ENCODE data around the gene UBASH3A.

The UBASH3A gene

DNA sequence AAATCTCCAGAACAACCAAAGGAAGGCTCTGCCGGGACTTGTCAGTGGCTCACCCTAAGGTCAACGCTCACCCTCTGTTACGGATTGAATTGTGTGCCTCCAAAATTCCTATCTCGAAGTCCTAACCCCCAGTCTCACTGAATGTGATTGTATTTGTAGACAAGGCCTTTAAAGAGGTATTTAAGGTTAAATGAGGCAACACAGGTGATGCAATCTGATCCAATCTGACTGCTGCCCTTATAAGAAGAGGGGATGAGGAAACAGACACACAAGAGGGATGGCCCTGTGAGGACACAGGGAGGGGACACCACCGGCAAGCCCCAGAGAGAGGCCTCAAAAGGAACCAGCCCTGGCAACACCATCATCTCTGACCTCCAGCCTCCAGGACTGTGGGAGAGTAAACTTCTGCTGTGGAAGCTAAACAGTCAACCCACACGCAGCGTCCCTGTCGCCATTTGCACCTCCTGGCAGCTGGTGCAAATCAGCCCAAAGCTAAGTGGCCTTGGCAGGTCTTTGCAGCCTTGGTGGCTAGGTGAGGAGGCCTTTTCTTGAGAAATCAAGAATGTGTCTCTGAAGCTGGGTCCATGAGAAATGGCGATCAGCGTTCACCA lies 24.2 kb downstream of the UBASH3A start:
- DNase-seq (ENCODE audit: low read depth in 1 of 2, low spot score in 1 of 2): no peak

GRCh38 chr21:42429021-42429420 lies 25.3 kb downstream of the UBASH3A start:
- no peak for DNase-seq (ENCODE audit: low read depth in 1 of 2, low spot score in 1 of 2)

DNA sequence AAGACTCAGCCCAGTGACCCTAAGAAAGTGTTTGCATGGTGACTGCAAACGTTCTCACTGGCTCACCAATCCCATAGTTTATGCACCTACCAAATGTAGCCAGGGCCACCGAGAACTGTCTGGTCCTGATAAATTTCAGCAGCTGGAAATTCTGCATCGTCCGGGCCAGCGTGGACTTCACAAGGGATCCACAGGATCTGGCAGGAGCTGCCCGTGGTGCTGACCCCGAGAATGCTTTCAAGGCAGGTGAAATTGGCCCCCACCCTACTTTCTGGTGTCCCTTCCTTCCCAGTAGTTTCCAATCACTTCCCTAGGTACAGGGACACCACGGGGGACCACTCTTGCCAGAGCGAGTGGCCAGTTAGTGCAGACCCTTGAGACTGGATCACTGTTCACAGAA lies 26.2 kb downstream of the UBASH3A start:
- no peak for DNase-seq (ENCODE audit: low read depth in 1 of 2, low spot score in 1 of 2)

- no peak for DNase-seq (ENCODE audit: low read depth in 1 of 2, low spot score in 1 of 2)
Observed at GRCh38 chr21:42430521-42430920, 26.8 kb downstream of the UBASH3A start.

GRCh38 chr21:42431196-42431595 lies 27.5 kb downstream of the UBASH3A start:
- DNase-seq (ENCODE audit: low read depth in 1 of 2, low spot score in 1 of 2): no peak

- DNase-seq (ENCODE audit: low read depth in 1 of 2, low spot score in 1 of 2): no peak
Observed at GRCh38 chr21:42432695-42433094, 29.0 kb downstream of the UBASH3A start.

DNA sequence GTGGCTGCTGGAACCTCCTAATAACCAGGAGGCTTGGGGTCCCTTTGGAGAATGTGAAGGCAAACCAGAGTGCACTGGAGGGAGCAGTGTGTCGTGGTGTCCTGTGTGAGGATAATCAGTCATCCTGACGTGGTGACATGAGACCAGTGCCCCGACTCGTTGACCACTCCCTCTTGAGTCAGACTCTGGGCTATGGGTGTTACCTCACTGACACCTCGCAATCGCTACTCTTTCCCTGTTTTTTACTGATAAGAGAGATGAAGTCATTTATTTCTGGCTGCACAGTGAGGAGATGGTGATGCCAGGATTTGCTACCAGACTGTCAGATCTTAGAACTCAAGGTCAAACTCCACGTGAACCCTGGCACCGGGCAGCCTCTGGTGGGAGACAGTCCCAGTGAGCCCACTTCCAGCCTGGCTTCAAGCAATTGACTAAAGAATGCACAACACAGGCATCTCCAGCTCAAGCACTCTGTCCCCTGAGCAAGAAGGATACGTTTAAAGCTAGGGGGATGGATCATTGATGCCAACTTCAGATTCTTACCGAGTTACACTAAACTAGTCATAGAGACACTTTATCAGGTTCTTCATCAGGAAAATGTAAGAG lies 30.3 kb downstream of the UBASH3A start:
- DNase-seq (ENCODE audit: low read depth in 1 of 2, low spot score in 1 of 2): no peak

- DNase-seq (ENCODE audit: low read depth in 1 of 2, low spot score in 1 of 2): no peak
Observed at GRCh38 chr21:42434884-42435283, 31.2 kb downstream of the UBASH3A start.

DNA sequence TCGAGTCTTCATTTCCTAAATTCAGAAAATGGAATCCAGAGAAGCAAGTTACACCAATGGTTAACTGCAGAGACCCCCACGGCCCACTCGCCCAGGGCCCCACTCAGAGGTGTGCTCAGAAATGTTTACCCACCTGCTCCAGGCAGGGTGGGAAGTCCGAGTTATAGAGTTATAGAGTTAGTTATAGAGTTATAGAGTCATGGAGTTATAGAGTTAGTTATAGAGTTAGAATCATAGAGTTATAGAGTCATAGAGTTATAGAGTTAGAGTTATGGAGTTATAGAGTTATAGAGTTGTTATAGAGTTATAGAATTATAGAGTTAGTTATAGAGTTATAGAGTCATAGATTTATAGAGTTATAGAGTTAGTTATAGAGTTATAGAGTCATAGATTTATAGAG lies 31.7 kb downstream of the UBASH3A start:
- no peak for DNase-seq (ENCODE audit: low read depth in 1 of 2, low spot score in 1 of 2)

GRCh38 chr21:42435833-42436232 lies 32.1 kb downstream of the UBASH3A start:
- no peak for DNase-seq (ENCODE audit: low read depth in 1 of 2, low spot score in 1 of 2)

DNA sequence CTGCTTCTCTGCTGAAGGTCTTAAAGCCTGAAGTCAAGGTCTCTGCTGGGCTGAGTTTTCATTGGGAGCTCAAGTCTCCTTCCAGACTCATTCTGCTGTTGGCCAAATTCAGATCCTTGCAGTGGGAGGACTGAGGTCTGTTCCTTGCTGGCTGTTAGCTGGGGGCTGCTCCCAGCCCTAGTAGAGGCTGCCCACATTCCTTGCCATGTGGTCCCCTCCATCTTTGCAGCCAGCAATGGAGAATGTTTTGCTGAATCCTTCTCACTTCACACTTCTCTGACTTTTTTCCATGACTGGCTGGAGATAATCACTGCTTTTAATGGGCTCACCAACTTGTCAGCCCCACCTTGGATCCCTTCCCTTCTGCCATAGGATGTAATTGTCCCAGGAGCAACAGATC lies 33.2 kb downstream of the UBASH3A start:
- no peak for DNase-seq (ENCODE audit: low read depth in 1 of 2, low spot score in 1 of 2)

GRCh38 chr21:42437786-42438185 lies 34.1 kb downstream of the UBASH3A start:
- DNase-seq (ENCODE audit: low read depth in 1 of 2, low spot score in 1 of 2): no peak

DNA sequence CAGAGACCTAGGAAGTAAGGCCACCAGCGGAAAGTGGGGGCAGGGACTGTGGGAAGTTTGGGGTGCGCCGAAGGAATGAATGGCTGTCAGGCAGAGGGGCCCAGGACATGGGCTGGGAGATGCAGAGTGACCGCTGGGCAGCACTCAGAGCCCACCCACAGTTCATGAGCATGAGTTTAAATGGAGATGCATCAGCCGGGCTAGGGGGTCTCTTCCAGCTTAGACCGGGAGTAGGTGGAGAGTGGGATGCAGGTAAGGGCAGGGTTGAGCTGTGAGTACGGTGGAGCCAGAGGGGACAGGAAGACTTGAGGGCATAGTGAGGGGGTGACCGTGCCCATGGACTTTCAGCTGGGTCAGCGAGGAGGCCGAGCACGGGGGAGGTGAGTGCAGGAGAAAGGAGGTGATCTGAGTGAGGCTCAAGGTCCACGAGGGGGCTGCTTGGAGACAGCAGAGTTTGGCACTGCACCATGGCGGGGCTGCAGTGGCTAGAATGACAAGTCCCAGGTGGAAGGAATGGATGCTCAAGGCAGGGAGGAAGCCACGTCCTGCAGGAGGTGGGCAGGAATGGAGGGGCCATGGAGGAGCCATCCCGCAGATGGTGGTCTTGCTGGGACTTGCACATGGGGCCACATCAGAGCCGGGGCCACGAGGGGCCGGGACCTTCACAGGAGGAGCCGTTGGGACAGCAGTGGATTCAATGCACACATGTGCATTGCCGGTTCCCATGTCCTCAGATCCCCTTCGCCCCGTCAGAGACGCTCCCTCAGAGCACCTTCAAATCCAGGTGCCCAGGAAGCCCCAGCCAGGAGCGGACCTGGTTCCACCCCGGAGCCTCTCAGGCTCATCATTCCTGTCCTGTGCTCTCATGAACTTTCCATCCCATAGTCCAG lies 34.9 kb downstream of the UBASH3A start:
- no peak for DNase-seq (ENCODE audit: low read depth in 1 of 2, low spot score in 1 of 2)

DNA sequence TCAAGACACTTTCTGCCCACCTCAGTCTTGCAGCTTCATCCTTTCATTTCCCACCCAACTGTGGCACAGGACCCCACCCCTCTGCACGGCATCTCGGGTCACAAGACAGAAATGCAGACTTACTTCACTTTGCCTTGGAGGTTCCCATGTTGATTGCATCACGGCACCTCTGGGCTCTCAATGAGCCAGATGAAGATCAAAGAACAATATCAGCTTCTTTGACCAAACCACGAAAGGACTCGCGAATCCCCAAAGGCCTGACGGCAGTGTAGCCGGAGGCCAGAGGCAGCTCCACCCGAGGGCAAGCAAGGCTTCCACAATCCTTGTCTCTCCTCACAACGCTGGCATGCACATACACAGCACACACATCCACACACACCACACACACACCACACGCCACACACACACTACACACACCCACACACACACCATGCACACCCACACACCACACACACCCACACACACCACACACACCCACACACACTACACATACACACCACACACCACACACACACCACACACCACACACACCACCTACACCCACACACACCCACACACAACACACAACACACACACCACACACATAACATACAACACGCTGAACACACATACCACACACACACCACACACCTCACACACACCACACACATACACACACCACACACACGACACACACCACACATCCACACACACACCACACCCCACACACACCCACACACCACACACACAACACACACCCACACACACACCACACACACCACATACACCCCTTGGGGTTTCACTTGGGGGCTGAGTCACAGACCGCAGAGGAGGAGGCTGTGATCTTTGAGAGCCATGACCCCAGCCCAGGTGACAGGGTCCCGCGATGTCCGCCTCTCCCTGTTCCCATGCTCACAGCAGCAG lies 35.8 kb downstream of the UBASH3A start:
- no peak for DNase-seq (ENCODE audit: low read depth in 1 of 2, low spot score in 1 of 2)

- no peak for DNase-seq (ENCODE audit: low read depth in 1 of 2, low spot score in 1 of 2)
Observed at GRCh38 chr21:42440187-42440792, 36.6 kb downstream of the UBASH3A start.

DNA sequence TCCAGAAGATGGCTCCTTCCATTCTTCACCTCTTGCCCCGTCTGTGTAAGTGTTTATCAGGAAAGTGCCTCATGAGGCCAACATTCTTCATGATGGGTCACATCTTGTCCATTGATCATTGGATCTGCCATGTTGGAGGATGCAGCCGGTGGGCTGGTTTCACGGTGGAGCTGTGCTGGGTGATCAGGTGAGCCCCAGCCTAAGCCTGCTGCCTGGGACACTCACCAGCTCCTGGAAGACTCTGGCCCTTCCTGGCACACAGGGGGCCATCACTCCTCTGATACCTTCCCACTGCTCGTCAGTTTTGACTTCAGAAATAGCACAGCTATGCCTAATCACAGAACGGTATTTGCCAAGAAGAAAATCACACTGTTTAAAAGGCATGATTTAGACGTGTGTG lies 38.3 kb downstream of the UBASH3A start:
- DNase-seq (ENCODE audit: low read depth in 1 of 2, low spot score in 1 of 2): no peak

DNA sequence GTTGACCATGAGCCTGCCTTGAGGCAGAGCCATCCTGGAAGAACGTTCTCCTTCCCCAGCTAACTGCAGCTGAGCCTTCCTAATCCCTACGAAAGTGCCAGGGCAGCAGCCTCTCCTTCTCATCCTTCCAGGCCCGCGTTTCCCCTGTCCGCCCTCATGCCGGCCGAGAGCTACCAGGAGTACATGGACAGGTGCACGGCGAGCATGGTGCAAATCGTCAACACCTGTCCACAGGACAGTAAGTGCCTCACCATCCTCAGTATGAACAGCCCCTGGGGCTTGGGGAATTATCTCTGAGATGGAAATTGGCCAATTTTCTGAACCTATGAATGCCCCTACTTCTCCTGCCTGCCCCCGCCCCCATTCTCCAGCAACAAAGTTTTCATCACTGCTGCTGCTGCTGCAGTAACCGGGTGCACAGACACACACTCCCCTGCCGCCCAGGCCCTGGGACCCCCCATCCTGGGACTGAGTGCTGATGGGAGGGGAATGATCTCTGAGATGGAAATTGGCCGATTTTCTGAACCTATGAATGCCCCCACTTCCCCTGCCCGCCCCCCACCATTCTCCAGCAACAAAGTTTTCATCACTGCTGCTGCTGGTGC lies 39.6 kb downstream of the UBASH3A start:
- no peak for DNase-seq (ENCODE audit: low read depth in 1 of 2, low spot score in 1 of 2)

- no peak for DNase-seq (ENCODE audit: low read depth in 1 of 2, low spot score in 1 of 2)
Observed at GRCh38 chr21:42443876-42444744, 40.4 kb downstream of the UBASH3A start.

DNA sequence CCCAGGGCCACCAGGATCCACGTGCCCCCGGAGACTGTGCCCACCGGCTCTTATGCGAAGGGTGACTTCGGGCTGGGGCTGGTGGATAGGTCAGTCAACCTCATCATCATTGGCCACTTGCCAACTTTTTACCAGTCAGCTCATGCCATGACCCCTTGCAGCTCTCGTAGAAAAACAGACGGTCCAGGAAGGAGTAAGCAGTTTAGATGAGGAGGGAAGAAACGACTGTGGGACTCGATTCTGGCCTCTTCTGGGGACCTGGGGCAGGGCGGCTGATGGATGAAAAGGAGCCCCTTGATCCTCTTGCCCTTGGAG lies 41.0 kb downstream of the UBASH3A start:
- no peak for DNase-seq (ENCODE audit: low read depth in 1 of 2, low spot score in 1 of 2)

GRCh38 chr21:42445311-42445710 lies 41.6 kb downstream of the UBASH3A start:
- DNase-seq (ENCODE audit: low read depth in 1 of 2, low spot score in 1 of 2): no peak
